ENCODE data around the gene PALS2.

PALS2 gene, protein sequence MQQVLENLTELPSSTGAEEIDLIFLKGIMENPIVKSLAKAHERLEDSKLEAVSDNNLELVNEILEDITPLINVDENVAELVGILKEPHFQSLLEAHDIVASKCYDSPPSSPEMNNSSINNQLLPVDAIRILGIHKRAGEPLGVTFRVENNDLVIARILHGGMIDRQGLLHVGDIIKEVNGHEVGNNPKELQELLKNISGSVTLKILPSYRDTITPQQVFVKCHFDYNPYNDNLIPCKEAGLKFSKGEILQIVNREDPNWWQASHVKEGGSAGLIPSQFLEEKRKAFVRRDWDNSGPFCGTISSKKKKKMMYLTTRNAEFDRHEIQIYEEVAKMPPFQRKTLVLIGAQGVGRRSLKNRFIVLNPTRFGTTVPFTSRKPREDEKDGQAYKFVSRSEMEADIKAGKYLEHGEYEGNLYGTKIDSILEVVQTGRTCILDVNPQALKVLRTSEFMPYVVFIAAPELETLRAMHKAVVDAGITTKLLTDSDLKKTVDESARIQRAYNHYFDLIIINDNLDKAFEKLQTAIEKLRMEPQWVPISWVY

DNA sequence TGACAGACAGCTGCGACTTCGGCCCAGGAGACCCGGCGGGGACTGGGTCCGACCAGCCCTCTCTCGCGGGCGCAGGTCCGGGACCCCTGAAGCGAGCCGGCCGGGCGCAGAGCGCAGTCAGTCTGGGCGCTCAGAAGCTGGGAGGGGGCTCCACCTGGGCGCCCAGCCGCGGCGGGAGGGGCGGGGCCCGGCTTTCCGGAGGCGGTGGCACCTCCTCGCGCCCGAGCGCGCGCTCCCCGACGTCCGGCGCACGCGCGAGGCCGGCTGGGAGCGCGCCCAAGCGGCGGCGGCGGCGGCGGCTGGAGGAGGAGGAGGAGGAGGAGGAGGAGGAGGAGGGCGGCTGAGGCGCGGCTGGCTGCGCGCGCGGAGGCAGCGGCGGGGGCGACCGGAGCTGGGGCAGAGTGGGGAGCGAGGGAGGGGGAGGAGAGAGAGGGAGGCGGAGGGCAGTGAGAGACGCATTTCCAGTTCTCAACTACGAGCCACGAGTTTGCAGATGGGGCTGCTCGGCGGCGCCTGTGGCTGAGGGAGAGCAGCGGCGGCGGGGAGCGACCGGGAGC is at the start of gene PALS2:
PALS2 (plus strand) TSS at position 456 of the 557 bp plus-strand sequence. CDS start 50,216 bp downstream, outside the sequence.
- DNase-seq: peak; percentile 85

DNA sequence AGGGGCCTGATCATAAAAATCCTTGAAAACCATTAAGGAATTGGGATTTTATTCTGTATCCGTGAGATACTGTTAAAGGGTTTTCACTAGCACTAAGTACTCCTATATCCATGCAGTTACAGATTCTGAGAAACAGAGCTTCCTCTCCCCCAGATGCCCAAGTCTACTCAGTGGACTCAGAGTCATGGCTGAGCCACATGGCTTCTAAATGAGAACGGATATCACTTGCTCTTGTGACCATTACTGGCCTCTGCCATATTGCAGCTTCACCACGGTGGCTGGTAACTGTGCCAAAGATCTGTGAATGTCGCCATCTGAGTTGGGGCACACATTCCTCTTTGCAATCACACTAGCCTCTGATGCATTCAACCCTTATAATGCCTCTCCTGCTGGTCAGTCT is 42.0 kb upstream of the PALS2 start:
- no peak for DNase-seq

DNA sequence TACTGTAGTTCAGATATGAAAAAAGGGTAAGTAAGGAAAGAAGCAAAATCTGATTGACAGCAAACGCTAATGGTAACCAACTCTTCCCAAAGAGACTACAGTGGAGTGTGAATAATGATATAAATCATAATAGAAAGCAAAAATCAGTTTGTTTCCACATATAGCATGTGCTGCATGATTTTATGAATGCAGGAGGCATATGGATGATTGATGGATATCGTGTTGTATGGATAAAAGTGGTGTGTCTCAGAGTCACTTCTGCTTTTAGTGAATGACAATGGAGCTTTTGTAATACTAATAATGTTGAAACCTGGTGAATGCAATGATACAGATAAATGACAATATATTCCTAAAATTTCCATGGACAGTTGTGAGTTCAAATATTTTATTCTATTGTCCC is 36.6 kb upstream of the PALS2 start:
- DNase-seq: peak; percentile 13

DNA sequence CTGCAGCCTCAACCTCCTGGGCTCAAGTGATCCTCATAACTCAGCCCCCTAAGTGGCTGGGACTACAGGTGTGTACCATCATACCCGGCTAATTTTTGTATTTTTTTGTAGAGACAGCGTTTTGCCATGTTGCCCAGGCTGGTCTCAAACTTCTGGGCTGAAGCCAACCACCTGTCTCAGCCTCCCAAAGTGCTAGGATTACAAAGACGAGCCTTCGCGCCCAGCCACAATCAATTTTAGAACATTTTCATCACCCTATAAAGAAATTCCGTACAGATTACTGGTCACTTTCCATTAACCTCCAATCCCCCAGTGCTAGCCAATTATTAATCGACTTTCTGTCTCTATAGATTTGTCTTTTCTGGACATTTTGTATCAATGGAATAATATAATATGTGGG is 32.3 kb upstream of the PALS2 start:
- DNase-seq: no peak

DNA sequence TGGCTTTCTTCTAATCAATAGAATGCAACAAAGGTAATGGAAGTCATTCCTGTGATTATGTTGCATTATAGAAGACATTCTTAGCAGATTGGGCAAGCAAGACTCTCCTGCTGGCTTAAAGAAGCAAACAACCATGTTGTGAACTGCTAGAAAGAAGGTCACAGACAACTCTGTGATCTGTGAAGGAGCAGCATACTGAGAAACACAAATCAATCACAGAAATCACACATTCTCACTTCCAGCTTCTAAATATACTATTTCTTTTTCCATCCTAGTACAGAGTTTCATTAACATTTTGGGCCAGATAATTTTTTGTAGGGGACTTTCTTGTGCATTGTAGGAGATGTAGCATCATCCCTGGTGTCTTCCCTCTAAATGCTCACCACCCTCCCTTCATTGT is 28.0 kb upstream of the PALS2 start:
- DNase-seq: no peak

DNA sequence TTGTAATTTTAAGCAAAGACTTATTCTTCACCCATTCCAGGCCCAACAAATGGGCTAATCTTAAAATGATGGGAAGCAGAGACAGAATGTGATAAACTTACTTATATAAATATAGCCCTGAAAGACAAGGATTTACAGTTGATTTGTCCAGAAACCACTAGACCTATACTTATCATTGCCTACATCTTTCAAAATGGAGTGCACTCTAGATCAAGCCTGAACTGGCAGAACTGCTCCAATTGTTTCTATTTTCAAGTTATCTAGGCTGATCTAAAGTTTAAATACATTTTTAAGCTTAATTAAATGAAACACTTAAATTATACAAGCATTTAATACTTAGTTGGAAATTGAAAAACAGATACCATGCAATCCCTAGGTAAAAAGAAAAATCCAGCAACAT is 24.9 kb upstream of the PALS2 start:
- no peak for DNase-seq

DNA sequence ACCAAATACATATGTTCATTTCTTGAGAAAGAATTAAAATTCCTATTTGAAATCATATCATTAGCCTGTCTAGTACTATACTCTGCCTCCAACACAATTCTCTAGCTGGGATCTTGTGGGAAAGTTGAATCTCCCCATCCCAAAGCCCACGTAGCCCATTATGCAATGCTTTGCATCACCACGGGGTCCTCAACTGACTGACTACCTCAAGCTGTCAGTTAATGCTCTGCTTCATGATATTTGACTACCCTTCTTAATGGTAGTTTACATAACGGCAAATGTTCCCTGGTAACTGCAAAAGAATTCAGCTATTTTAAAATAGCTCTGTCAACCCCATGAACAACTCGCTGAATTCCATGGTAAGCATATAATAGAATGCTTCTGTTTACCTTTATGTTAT is 23.3 kb upstream of the PALS2 start:
- DNase-seq: no peak

DNA sequence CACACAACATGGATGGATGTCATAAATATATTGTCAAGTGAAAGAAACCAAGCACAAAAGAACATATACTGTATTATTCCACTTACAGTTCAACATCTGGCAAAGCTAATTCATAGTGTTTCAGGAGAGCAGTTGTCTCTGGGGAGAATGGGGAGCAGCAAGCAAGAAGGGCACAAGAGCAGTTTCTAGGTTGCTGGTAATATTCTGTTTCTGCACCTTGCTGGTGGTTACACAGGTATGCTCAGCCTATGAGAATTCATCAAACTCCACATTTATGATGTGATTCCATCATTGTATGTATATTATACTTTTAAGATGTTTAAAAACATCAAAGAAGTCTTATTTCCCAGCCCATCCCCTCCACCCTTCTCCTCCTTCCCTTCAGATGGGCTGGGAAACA is 18.1 kb upstream of the PALS2 start:
- no peak for DNase-seq

DNA sequence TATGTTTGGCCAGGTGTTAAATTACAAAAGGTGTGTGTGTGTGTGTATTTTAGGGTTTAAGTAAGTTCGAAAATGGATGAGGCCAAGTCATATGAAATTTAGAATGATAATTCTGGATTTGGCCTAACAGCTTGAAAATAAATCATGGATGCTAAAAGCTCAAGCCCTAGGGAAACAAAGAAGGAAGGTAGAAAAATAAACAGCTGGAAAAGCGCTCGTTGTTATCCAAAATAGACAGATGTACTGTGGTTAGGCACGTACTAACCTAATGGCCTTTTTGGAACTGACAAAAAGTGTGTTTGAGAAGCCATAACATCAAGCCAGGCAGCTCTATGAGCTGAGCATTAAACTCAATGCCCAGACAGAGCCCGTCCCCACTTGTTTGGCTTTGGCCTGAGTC is 17.5 kb upstream of the PALS2 start:
- DNase-seq: no peak

DNA sequence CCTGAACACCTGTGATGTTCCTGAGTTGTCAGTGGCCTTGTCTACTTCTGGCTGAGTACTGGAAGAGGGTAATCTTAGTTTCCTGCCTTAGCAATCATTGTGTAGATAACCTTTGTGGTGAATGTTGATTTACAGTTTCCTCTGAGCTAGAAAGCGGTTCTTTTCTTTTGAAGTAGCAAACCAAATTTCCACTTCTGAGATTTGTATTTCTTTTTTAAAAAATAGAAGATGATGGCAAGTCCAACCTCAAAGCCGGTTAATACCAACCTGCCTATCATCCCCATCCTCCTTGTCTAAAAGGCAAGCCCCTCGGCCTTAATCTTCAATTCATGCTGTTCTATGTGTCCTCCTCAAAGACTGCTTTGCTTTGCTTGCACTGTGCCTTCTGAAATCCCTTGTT is 12.5 kb upstream of the PALS2 start:
- no peak for DNase-seq

DNA sequence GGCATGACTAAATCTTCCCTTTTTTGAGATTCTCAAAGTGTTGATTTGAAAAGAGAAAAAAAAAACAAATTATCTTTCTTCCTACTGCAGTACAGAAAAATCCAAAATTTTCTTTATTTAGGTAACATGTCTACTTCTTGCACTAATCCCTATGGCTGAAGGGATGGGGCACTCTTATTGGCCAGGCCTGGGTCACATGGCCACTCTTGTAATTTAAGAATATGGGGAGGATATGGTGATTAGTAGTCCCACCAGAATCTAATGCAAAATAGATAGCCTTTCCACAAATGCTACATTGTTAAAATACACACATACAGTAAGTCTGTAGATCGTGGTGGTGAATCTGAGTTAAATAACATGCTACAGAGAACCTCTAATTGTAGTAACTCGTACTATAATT is 7.0 kb upstream of the PALS2 start:
- DNase-seq: no peak

DNA sequence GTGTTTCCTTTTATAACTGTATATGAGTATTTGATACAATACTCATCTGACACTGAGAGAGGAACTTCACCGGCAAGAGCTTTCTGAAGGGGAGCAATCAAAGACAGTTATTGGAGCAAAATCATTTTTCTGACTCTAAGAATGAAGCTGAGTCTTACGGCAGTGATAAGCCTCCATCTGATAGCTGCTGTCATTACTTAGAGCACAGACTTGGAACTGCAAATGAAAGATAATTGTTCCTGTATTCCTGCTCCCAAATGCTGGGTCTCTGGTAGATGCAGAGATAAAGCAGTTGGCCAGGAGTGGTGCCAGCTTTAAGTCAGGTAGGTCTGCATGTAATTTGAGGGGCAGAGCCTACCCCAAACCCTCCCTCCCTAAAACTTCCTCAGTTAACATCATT is 2.3 kb upstream of the PALS2 start:
- DNase-seq: no peak

DNA sequence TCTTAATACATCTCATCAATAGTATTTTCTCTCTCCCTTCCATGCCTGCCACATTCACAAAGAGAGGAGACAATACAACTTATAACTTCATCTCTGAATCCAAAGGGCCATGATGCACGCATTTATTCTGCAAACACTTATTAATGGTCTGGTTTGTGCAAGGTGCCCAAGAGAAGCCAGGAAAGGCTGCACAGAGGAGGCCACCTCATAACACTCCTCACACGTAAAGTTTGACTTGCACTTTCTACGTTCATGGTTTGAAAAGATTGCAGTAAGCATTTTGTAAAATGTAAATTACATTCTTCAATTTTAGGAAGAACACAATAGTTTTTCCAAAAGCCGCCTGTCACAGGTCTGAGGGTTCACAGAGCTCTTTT is 1.2 kb upstream of the PALS2 start:
- no peak for DNase-seq

DNA sequence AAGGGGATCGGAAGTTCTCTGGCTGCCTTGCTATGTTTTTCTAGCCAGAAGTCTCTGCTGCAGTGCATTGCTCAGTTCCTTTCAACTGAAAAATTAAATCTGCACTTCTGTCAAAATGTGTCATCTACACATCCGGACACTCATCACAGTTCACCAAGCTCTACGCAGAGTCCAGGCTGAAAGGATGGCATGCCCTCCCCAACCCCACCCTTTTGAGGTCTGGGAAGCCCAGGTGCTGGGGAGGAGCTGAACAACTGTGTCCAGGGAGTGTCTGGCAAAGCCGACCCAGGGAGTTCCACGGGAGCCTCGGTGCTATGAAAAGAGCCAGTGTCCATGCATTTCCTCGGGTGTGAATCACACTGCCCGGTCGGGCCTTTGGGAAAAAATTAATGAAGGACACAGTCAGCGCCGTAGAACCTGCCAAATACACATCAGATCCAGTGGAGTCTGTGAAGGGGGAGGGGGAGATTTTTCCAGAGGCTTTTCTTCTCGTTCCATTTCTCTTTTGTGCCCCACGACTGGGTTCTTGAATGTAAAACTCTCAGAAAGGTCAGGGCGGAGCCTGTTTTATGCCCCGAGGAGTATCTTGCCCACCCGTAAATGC is 757 bp upstream of the PALS2 start:
- DNase-seq: peak; percentile 19

DNA sequence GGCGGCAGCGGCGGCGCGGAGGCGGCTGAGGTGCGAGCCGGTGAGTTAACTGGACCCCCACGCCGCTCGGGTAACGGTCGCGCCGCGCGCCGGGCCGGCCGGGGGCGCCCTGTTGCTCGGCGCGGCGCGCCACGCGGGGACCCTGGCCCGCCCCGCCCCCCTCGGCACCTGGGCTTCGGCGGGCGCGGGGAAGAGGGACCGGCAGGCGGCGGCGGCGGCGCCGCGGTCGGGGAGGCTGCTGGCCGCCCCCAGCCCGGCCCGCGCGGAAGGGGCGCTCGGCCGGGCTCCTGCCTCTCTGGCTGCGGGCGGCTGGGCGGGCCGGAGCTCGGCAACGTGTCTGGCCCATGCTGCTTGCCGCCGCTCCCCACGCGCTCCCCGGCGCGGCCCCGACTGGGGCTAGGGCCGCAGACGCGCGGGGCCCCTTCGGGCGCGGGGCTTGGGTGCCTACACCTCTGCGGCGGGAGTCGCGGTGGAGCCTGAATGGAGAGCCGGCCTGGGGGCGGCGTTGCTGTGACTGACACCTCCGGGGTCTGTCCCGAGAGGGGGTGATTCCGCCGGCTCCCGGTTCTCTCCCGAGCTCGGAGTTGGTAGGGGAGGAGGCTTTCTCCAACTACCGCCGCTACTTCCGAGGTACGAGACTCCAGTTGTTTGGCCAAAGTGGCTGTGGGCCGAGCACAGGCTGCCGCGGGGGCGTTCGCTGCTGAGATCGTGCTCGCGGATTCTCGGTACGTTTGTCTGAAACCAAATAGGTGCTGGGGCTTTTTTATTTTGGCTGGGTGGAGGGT is 494 bp downstream of the PALS2 start:
- DNase-seq: peak; percentile 67

DNA sequence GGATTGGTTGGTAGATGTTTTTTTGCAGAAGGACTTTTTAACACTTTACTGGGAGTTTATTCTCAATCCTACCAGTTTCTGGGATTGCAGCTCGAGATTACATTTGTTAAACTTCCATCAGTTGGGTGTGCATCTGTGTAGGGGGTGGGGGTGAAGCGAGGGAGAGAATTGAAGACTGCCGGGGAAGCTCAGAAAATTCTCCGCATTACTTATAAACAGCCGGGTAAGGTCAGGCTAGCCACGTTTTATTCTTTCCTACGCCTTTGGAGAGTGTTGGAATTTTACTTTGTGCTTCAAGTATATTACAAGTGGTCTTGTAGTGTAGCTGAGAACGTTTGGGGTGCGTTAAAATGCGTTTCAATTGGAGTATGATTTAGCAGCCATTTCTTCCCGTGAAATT is 1.1 kb downstream of the PALS2 start:
- peak; percentile 35 for DNase-seq

DNA sequence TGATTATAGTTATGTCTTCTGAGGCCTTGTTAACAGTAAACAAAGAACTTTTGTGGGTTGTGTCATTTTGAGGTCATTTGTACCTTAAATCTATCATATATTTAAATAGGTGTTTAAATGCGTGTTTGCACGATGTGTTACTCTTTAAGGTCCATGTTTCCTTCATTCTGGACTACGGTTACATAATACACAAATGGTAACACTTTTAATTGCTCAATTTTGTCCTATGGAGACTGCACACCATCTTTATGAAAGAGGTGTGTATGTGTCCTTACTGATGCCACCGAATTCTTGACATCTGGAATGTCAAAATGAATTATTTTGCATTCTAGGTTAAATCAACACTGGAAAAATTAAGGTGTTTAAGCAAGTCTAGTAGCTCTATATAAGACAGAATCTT is 1.7 kb downstream of the PALS2 start:
- no peak for DNase-seq

DNA sequence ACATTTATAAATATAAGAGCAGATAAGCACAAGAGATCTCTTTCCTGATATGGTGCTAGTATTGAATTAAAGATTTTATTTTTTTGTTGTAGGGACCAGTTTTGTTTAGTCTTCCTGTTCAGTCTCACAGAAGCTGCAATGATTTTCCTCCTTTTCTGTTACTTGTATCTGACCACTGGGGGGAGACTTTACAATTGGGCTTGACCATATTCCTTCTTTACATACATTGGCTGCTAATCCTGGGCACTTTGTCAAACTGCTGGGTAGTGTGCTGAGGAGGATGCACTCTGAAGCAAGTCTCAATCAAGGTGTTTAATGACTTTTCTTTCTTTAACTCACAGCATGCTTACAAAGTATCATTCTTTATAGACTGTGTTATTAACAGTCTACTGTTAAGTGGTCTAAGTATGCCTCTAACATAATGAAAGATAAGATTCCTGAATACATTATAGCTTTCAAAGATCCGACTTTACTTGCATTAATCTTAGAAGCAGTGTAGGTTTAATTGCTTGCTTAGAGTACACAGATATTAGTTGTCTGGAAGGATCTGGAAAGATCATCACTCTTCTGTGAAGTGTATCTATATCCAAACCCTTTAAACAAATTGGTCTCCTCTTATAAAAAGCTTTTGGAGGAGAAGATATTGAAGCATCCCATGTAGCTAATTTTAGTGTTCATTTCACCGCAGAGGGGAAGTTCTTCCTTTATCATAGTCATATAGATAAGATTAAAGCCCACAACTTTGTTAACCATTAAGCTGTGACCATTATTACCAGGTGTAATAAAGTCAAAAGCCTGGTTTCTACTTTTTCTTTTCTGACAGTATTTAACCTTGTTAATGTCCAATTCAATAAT is 3.1 kb downstream of the PALS2 start:
- peak; percentile 86 for DNase-seq

DNA sequence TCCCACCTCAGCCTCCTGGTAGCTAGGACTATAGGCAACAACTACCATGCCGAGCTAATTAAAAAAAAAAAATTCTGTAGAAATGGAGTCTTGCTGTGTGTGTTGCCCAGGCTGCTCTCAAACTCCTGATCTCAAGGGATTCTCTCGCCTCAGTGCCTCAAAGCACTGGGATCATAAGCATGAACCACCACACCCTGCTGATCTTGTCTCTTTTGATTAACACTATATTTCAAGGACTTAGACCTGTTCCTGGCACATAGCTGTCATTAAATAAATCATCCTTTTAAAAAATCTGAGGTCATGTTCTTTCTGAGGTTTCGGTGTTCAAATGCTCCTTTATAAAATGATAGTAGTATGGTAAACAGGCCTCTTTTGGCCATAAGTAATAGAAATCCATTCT is 4.8 kb downstream of the PALS2 start:
- no peak for DNase-seq

DNA sequence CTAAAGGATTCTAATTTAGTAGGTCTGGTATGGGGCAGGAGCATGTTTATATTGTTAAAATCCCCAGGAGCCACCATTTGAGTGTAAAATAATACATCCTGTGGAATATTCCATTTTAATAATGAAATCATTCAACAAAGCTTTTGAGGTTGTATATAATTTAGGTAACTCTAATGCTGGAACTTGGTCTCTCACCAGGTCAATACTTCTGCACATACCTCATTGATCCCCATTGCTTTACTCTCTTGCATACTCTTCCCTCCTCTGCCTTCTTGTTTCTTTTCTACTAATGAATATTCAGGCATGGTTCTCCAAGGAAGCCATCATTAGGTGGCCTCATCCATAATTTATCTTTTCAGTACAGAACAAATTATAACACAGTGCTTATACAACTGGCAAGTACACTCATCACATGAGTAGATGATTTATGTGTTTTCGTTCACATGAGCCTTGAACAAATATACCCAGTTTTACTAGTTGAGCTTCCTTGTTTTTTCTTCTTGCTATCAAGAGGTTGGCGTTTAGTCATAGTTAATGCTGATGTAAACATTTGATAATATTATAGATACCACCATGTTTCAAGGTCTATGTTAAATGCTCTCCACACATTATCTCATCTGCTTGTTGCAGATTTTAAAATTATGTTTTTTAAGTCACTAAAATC is 7.2 kb downstream of the PALS2 start:
- DNase-seq: no peak

DNA sequence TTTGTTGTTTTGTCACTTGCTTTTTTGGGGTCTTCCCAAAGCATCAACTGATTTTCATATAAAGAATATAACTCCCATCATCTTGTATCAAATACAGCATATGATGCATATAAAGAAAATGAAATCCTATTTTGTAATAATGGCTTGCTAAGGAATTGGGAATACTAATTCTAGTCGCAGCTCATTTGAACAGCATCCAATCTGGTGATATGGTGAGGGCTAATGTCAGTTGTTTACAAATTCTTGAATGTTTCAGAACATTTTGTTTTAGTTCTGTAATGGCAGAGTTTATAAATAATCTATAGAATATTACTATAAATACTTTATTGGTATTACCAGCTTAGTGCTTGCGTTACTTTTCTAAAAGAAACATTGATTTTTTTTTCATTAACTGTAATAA is 8.9 kb downstream of the PALS2 start:
- DNase-seq: no peak

DNA sequence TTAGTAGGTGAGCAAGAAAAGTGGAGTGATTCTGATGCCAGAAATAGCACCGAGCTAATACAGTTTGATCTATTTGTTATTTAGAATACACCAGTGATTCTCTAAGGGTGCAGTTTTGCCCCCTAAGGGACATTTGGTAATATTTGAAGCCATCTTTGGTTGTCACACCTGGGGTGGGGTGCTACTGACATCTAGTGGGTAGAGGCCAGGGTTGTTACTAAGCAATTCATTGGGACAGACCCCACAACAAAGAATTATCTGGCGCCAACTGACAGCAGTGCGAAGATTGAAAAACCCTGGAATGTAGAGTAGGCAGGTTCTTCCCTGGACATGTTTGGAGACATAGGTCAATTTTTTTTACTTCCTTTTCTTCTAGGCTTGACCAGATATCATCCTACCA is 14.6 kb downstream of the PALS2 start:
- peak; percentile 77 for DNase-seq

Data from hematopoietic multipotent progenitor cell treated with erythropoietin and hydrocortisone succinate and interleukin-3 and kit ligand, for 4 days (in vitro differentiated cells).